ENCODE results near the gene C16orf86.
A peak's percentile ranks its signal among the peaks of the same experiment; 100 is the strongest.

Gene C16orf86

GRCh38 chr16:67660564-67661028 is 6.0 kb upstream of the C16orf86 start, which contains the start of gene PARD6A (continued):
- no peak for TF ChIP-seq TSHZ2 (CRISPR knock-in tag; IDR thresholded peaks at IDR 0.05)
- TF ChIP-seq ARNTL (CRISPR knock-in tag; IDR thresholded peaks at IDR 0.05; ENCODE audit: borderline replicate concordance, low read depth) = no peak

GRCh38 chr16:67661101-67661761 is 5.4 kb upstream of the C16orf86 start:
- TF ChIP-seq ISL1 (CRISPR knock-in tag; IDR thresholded peaks at IDR 0.05) (no peak), PPARA (CRISPR knock-in tag; IDR thresholded peaks at IDR 0.05; ENCODE audit: borderline replicate concordance) (no peak)
- ATAC-seq = peak; percentile 13

GRCh38 chr16:67661886-67662652 is 4.5 kb upstream of the C16orf86 start:
- ATAC-seq = no peak

DNA sequence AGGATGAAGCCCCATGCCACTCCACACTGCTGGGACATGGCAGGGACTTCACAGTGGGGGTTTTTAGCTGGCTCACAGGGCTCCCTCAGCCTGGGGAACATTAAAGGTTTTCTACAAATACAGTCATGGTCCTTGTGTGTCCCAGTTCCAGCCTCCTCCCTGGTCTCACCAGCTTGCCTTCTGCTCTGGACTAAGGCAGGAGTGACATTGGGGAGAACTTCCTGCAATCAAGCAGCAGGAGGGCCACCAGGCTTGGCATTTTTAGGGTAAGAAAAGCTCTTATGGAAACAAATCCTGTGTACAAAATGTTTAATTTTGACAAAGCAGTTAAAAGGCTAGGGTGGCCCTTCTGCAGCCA is 4.0 kb upstream of the C16orf86 start:
- no peak for ATAC-seq
- TF ChIP-seq ESRRG (CRISPR knock-in tag; IDR thresholded peaks at IDR 0.05) (no peak), ZNF565 (CRISPR knock-in tag; conservative IDR thresholded peaks at IDR 0.05; ENCODE audit: low read depth) (no peak), ZFP30 (CRISPR knock-in tag; IDR thresholded peaks at IDR 0.05) (no peak), CSDC2 (CRISPR knock-in tag; IDR thresholded peaks at IDR 0.05) (no peak), ARNTL (CRISPR knock-in tag; IDR thresholded peaks at IDR 0.05; ENCODE audit: borderline replicate concordance, low read depth) (no peak), SNAI2 (CRISPR knock-in tag; IDR thresholded peaks at IDR 0.05) (no peak), RARB (CRISPR knock-in tag; IDR thresholded peaks at IDR 0.05) (no peak), GLIS3 (CRISPR knock-in tag; IDR thresholded peaks at IDR 0.05) (no peak), TOX (CRISPR knock-in tag; IDR thresholded peaks at IDR 0.05; ENCODE audit: borderline replicate concordance) (no peak), TCF4 (CRISPR knock-in tag; IDR thresholded peaks at IDR 0.05; ENCODE audit: borderline replicate concordance) (no peak), ZFP3 (CRISPR knock-in tag; IDR thresholded peaks at IDR 0.05) (no peak), BACH2 (CRISPR knock-in tag; IDR thresholded peaks at IDR 0.05; ENCODE audit: borderline replicate concordance) (no peak)
- TF ChIP-seq, protein P1, sequence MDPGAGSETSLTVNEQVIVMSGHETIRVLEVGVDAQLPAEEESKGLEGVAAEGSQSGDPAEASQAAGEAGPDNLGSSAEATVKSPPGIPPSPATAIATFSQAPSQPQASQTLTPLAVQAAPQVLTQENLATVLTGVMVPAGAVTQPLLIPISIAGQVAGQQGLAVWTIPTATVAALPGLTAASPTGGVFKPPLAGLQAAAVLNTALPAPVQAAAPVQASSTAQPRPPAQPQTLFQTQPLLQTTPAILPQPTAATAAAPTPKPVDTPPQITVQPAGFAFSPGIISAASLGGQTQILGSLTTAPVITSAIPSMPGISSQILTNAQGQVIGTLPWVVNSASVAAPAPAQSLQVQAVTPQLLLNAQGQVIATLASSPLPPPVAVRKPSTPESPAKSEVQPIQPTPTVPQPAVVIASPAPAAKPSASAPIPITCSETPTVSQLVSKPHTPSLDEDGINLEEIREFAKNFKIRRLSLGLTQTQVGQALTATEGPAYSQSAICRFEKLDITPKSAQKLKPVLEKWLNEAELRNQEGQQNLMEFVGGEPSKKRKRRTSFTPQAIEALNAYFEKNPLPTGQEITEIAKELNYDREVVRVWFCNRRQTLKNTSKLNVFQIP (CRISPR knock-in tag; IDR thresholded peaks at IDR 0.05; ENCODE audit: borderline replicate concordance, low read depth) = no peak

More at GRCh38 chr16:67661886-67662652, 4.5 kb upstream of the C16orf86 start:
- TF ChIP-seq PPARA (CRISPR knock-in tag; IDR thresholded peaks at IDR 0.05; ENCODE audit: borderline replicate concordance) (no peak), ZFP30 (CRISPR knock-in tag; IDR thresholded peaks at IDR 0.05) (no peak), ZNF70 (CRISPR knock-in tag; IDR thresholded peaks at IDR 0.05) (no peak), ISL1 (CRISPR knock-in tag; IDR thresholded peaks at IDR 0.05) (no peak), CSDC2 (CRISPR knock-in tag; IDR thresholded peaks at IDR 0.05) (no peak), CSRNP3 (CRISPR knock-in tag; IDR thresholded peaks at IDR 0.05) (no peak), TCF4 (CRISPR knock-in tag; IDR thresholded peaks at IDR 0.05; ENCODE audit: borderline replicate concordance) (no peak), RARB (CRISPR knock-in tag; IDR thresholded peaks at IDR 0.05) (no peak), CREB5 (CRISPR knock-in tag; IDR thresholded peaks at IDR 0.05; ENCODE audit: low read depth) (no peak), ZNF565 (CRISPR knock-in tag; conservative IDR thresholded peaks at IDR 0.05; ENCODE audit: low read depth) (no peak), ARNTL (CRISPR knock-in tag; IDR thresholded peaks at IDR 0.05; ENCODE audit: borderline replicate concordance, low read depth) (no peak), PATZ1 (CRISPR knock-in tag; IDR thresholded peaks at IDR 0.05; ENCODE audit: borderline replicate concordance) (no peak)

Measured in SK-N-SH treated with all-trans-retinoic acid at 6 μM for 48 hours (cell line).